Astrocyte of the cerebellum (primary cell): ENCODE data around the gene FTSJ1.

Experiments
- DNase-seq: peaks from one replicate; pipeline ENCODE4 v3.0.0-alpha.2; 2011; ENCODE audit warnings: low read depth
- H3K4me3 ChIP-seq: 2 replicates; pipeline ENCODE4 v1.5.1; 2011; ENCODE audit warnings: mild to moderate bottlenecking, low read depth, low read length, moderate library complexity
- CTCF ChIP-seq: IDR thresholded peaks from 2 replicates; pipeline ENCODE4 v1.5.1; 2012; ENCODE audit warnings: low read length, low read depth, moderate library complexity, mild to moderate bottlenecking; ENCODE audit errors: missing control alignments
- in situ Hi-C: cut with HindIII; loops from 2 replicates; pipeline ENCODE4 v1.10.0; 2017; ENCODE audit warnings: low sequenced_read_pairs

Gene FTSJ1

GRCh38 chrX:48458711-48459110 is 17.3 kb upstream of the FTSJ1 start:
- no peak overlapping the region for H3K4me3 ChIP-seq
- no peak for DNase-seq
- no peak for TF ChIP-seq CTCF
- in situ Hi-C loops = no loop called here

- no peak for TF ChIP-seq CTCF
- no peak overlapping the region for H3K4me3 ChIP-seq
- no peak for DNase-seq
- in situ Hi-C loops = no loop called here
Measured at GRCh38 chrX:48459483-48459882, 16.5 kb upstream of the FTSJ1 start.

DNA sequence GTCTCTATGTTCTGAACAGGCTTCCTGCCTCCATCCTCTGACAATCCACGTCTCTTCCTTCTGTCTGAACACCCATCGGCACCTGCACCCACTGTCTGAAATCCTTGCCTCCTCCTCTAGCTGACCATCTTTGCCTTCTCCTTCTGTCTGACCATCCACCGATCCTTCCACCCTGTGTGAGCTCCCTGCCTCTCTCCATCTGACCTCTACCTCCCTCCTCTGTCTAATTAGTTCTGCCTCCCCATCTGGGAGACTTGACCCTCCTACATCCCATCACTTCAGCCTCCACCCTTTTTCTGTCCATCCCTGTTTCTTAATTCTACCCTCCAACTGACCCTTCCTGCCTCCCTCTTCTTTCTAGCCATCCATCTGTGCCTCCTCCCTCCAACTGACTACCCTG is 16.0 kb upstream of the FTSJ1 start:
- DNase-seq = no peak
- in situ Hi-C loops = no loop called here
- no peak overlapping the region for H3K4me3 ChIP-seq
- no peak for TF ChIP-seq CTCF

- in situ Hi-C loops = no loop called here
- no peak for TF ChIP-seq CTCF
- no peak overlapping the region for H3K4me3 ChIP-seq
- no peak for DNase-seq
Measured at GRCh38 chrX:48460606-48461005, 15.4 kb upstream of the FTSJ1 start.

DNA sequence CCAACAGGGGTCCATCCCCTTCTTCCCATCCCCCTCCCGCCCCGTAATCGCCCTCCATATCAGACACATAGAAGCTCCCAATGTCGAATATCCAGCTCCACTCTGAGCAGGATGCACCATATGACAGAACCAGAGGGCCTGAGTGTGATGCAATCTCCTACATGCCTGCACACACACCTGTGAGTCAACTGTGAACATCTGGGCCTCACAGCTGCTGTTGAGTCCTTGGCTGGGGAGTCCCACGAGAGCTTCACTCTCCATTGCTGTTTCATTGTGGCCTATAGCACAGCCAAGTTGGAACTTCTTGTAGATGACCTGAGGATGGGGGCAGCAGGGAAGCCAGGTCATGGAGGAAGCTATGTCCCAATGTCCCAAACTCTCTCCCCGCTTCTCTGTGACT is 14.2 kb upstream of the FTSJ1 start:
- TF ChIP-seq CTCF = no peak

GRCh38 chrX:48465336-48465933 is 10.6 kb upstream of the FTSJ1 start:
- DNase-seq = peak; percentile 68

More for the DNA sequence above, 14.2 kb upstream of the FTSJ1 start:
- in situ Hi-C loops = no loop called here
- H3K4me3 ChIP-seq = no peak overlapping the region
- DNase-seq = no peak

More at GRCh38 chrX:48465336-48465933, 10.6 kb upstream of the FTSJ1 start:
- no peak overlapping the region for H3K4me3 ChIP-seq
- in situ Hi-C loops = no loop called here
- no peak for TF ChIP-seq CTCF
